H9 (cell line): ENCODE results near the gene MIS18A. TPM values are rescaled to one million over a fixed set of nuclear protein-coding genes. Genes with fewer than 3 reads are reported as not detected.

Source experiments
- DNase-seq: peaks from one replicate; pipeline ENCODE4 v3.0.0-alpha.2; 2017
- H2AFZ ChIP-seq: one replicate; pipeline ENCODE4 v1.6.1; 2013; ENCODE audit warnings: mild to moderate bottlenecking, low read length, control low read depth, moderate library complexity
- H2AK5ac ChIP-seq: 2 replicates; pipeline ENCODE4 v1.6.1; 2013; ENCODE audit warnings: low read length, control low read depth, mixed read lengths; ENCODE audit not compliant: insufficient read length
- H2BK120ac ChIP-seq: one replicate; pipeline ENCODE4 v1.6.1; 2013; ENCODE audit warnings: low read depth, mild to moderate bottlenecking, low read length, control low read depth, inconsistent platforms; ENCODE audit not compliant: poor library complexity, severe bottlenecking
- H2BK12ac ChIP-seq: 2 replicates; pipeline ENCODE4 v1.6.1; 2013; ENCODE audit warnings: low read length, control low read depth, mixed read lengths, low read depth; ENCODE audit not compliant: insufficient read length
- H2BK15ac ChIP-seq: 2 replicates; pipeline ENCODE4 v1.6.1; 2013; ENCODE audit warnings: low read depth, low read length, control low read depth
- H2BK20ac ChIP-seq: one replicate; pipeline ENCODE4 v1.6.1; 2013; ENCODE audit warnings: low read depth, mild to moderate bottlenecking, low read length, control low read depth, inconsistent platforms; ENCODE audit not compliant: poor library complexity, severe bottlenecking
- H2BK5ac ChIP-seq: 2 replicates; pipeline ENCODE4 v1.6.1; 2013; ENCODE audit warnings: low read length, control low read depth, mixed read lengths; ENCODE audit not compliant: insufficient read length
- H3K14ac ChIP-seq: 2 replicates; pipeline ENCODE4 v1.6.1; 2013; ENCODE audit warnings: low read length, control low read depth; ENCODE audit not compliant: insufficient read depth
- H3K18ac ChIP-seq: 2 replicates; pipeline ENCODE4 v1.6.1; 2013; ENCODE audit warnings: low read depth, mild to moderate bottlenecking, mixed read lengths, low read length, control low read depth; ENCODE audit not compliant: insufficient read length
- H3K23ac ChIP-seq: 2 replicates; pipeline ENCODE4 v1.6.1; 2013; ENCODE audit warnings: low read length, control low read depth, mixed read lengths, low read depth; ENCODE audit not compliant: insufficient read length
- H3K23me2 ChIP-seq: 2 replicates; pipeline ENCODE4 v1.6.1; 2013; ENCODE audit warnings: low read depth, mild to moderate bottlenecking, mixed read lengths, low read length, control low read depth; ENCODE audit not compliant: insufficient read length, poor library complexity, severe bottlenecking
- H3K27ac ChIP-seq: 2 replicates; pipeline ENCODE4 v1.5.1; 2013; ENCODE audit warnings: low read length, control low read depth, mixed read lengths, low read depth; ENCODE audit not compliant: insufficient read length
- H3K27me3 ChIP-seq: 2 replicates; pipeline ENCODE4 v1.6.1; 2013; ENCODE audit warnings: low read length, control low read depth, inconsistent platforms; ENCODE audit not compliant: insufficient read depth
- H3K4ac ChIP-seq: 2 replicates; pipeline ENCODE4 v1.6.1; 2013; ENCODE audit warnings: low read depth, mild to moderate bottlenecking, control low read depth, inconsistent platforms, low read length, moderate library complexity
- H3K4me1 ChIP-seq: 2 replicates; pipeline ENCODE4 v1.6.1; 2013; ENCODE audit warnings: low read length, control low read depth, inconsistent platforms; ENCODE audit not compliant: insufficient read depth
- H3K4me2 ChIP-seq: 2 replicates; pipeline ENCODE4 v1.6.1; 2013; ENCODE audit warnings: low read length, control low read depth, mixed read lengths; ENCODE audit not compliant: insufficient read length, insufficient read depth
- H3K56ac ChIP-seq: 2 replicates; pipeline ENCODE4 v1.6.1; 2013; ENCODE audit warnings: low read depth, mild to moderate bottlenecking, mixed read lengths, low read length, control low read depth; ENCODE audit not compliant: insufficient read length
- H3K79me1 ChIP-seq: 2 replicates; pipeline ENCODE4 v1.6.1; 2013; ENCODE audit warnings: low read depth, mild to moderate bottlenecking, moderate library complexity, low read length, control low read depth, inconsistent platforms; ENCODE audit not compliant: insufficient read depth, poor library complexity, severe bottlenecking
- H3K79me2 ChIP-seq: 2 replicates; pipeline ENCODE4 v1.6.1; 2013; ENCODE audit warnings: low read length, control low read depth, inconsistent platforms; ENCODE audit not compliant: insufficient read depth
- H3K9ac ChIP-seq: 2 replicates; pipeline ENCODE4 v1.6.1; 2013; ENCODE audit warnings: low read length, control low read depth, mixed read lengths; ENCODE audit not compliant: insufficient read length; ENCODE audit errors: extremely low read depth
- H3K9me3 ChIP-seq: one replicate; pipeline ENCODE4 v1.6.1; 2013; ENCODE audit warnings: low read depth, low read length, inconsistent platforms; ENCODE audit not compliant: control insufficient read depth
- H3T11ph ChIP-seq: one replicate; pipeline ENCODE4 v1.6.1; 2013; ENCODE audit warnings: mild to moderate bottlenecking, low read length, control low read depth, inconsistent platforms
- H4K20me1 ChIP-seq: one replicate; pipeline ENCODE4 v1.6.1; 2013; ENCODE audit not compliant: control insufficient read depth, insufficient read length, insufficient read depth
- H4K5ac ChIP-seq: 2 replicates; pipeline ENCODE4 v1.6.1; 2013; ENCODE audit warnings: low read depth, mild to moderate bottlenecking, mixed read lengths, low read length, control low read depth; ENCODE audit not compliant: insufficient read length
- H4K8ac ChIP-seq: replicated peaks from 2 replicates; pipeline ENCODE4 v1.6.1; 2013; ENCODE audit warnings: low read length, control low read depth, mixed read lengths, low read depth; ENCODE audit not compliant: insufficient read length
- H4K91ac ChIP-seq: 2 replicates; pipeline ENCODE4 v1.6.1; 2013; ENCODE audit warnings: low read depth, mild to moderate bottlenecking, moderate library complexity, mixed read lengths, low read length, control low read depth; ENCODE audit not compliant: insufficient read length
- H3K27ac Mint-ChIP-seq, 3 experiments: 2 replicates in 2 of 3; 3 replicates in 1 of 3; pipeline ENCODE4 v1.8.0; 2020 to 2021; ENCODE audit warnings: mixed read lengths in 3 of 3, mild to moderate bottlenecking in 1 of 3, moderate library complexity in 1 of 3
- H3K27me3 Mint-ChIP-seq: 2 replicates; pipeline ENCODE4 v1.8.0; 2021; ENCODE audit warnings: low read depth, mild to moderate bottlenecking, moderate library complexity, mixed read lengths
- H3K36me3 Mint-ChIP-seq, 3 experiments: 2 replicates in 2 of 3; 3 replicates in 1 of 3; pipeline ENCODE4 v1.8.0; 2020 to 2021; ENCODE audit warnings: low read depth in 3 of 3, mixed read lengths in 3 of 3; ENCODE audit not compliant: insufficient read depth in 1 of 3
- H3K4me1 Mint-ChIP-seq, 2 experiments: 2 replicates each; pipeline ENCODE4 v1.8.0; 2020; ENCODE audit warnings: mixed read lengths in 2 of 2
- H3K4me3 Mint-ChIP-seq, 2 experiments: 2 replicates in 1 of 2; 3 replicates in 1 of 2; pipeline ENCODE4 v1.8.0; 2020 to 2021; ENCODE audit warnings: mild to moderate bottlenecking in 2 of 2, mixed read lengths in 2 of 2, moderate library complexity in 1 of 2
- H3K9me3 Mint-ChIP-seq, 2 experiments: 2 replicates in 1 of 2; 3 replicates in 1 of 2; pipeline ENCODE4 v1.8.0; 2020; ENCODE audit warnings: mild to moderate bottlenecking in 2 of 2, mixed read lengths in 2 of 2, moderate library complexity in 1 of 2
- CTCF ChIP-seq: fragments of 200-600 bp; sonication (generic); conservative IDR thresholded peaks from 3 replicates; pipeline ENCODE4 v1.8.0; 2021; ENCODE audit warnings: antibody characterized with exemption, mild to moderate bottlenecking
- WGBS: extraction: QIAGEN DNeasy Blood & Tissue Kit; methylation state at CpG from one replicate; pipeline ENCODE4 v1.1.7; 2013; ENCODE audit warnings: missing lambda C conversion rate, low lambda C conversion rate, mixed read lengths; ENCODE audit not compliant: insufficient read length; ENCODE audit errors: extremely low coverage; 5-methylcytosine and 5-hydroxymethylcytosine counted together
- total RNA-seq: library from RNA; stranded (reverse); gene quantifications from 2 replicates; pipeline ENCODE4 v1.2.1, GENCODE V29; 2021

MIS18A gene
- total RNA-seq, 1 experiment from 2014 or later: 56.5 TPM

DNA sequence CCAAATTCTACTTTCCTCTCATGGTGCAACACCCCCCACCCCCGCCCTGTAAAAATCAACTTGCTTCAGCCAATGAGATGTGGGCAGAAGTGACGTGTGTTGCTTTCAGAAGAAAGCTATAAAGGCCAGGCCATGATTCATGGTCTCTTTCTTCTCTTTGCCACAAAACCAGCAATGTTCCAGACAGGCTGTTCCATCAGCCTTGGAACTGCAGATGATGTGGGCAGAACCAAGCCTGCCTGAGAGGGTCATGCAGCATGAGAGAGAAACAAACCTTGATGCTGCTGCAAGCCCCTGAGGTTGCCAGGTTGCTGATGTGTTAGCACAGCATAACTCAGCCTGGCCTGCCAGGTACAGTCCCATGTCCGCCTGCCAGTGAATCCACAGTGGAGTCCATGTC is 41.8 kb downstream of the MIS18A start:
- Histone ChIP-seq H3K4me1 (no peaks in the 10 kb centered on the region), H2BK5ac (no peak overlapping the region), H3K56ac (no peak overlapping the region), H3T11ph (no peak overlapping the region), H3K79me1 (no peaks in the 10 kb centered on the region), H2AK5ac (no peak overlapping the region), H2BK120ac (no peak overlapping the region), H3K18ac (no peak overlapping the region), H3K27me3 (no peaks in the 10 kb centered on the region), H2BK20ac (no peak overlapping the region), H3K14ac (no peak overlapping the region), H4K91ac (no peak overlapping the region), H3K79me2 (no peaks in the 10 kb centered on the region), H3K4ac (no peak overlapping the region), H4K20me1 (no peaks in the 10 kb centered on the region), H2AFZ (no peak overlapping the region), H3K4me2 (no peak overlapping the region), H3K23me2 (no peaks in the 10 kb centered on the region), H3K27ac (no peak overlapping the region), H3K9ac (no peak overlapping the region), H2BK15ac (no peak overlapping the region), H2BK12ac (no peak overlapping the region), H3K23ac (no peak overlapping the region), H4K8ac (no peak overlapping the region), H3K9me3 (no peaks in the 10 kb centered on the region), H4K5ac (no peak overlapping the region)
- peaks cover 4% of the 10 kb centered on the region; the same call in 1 of the 2 replicates for H3K27me3 Mint-ChIP-seq
- H3K9me3 Mint-ChIP-seq: peaks cover 11 to 14% of the 10 kb centered on the region in 2 experiments; a peak in 4 of 5 replicates
- no CpG with 5 or more reads among the region's 3 CpGs for WGBS
- peaks cover 7 to 18% of the 10 kb centered on the region in 2 experiments for H3K4me1 Mint-ChIP-seq
- no peak overlapping the region for H3K4me3 Mint-ChIP-seq
- peaks cover 0 to 8% (median 3%) of the 10 kb centered on the region in 3 experiments; a peak in 4 of 7 replicates for H3K36me3 Mint-ChIP-seq
- no peak for DNase-seq
- TF ChIP-seq CTCF: no peak
- no peak overlapping the region for H3K27ac Mint-ChIP-seq
